NOMO-1 (cell line): Measurements from ENCODE around the gene PICALM.
"Not testable (repeated sequence)": the region's sequence is repeated elsewhere in the genome, so short reads cannot be mapped to it uniquely, and the experiment has no call there.

Experiments used
- DNase-seq, 2 experiments: peaks; one replicate each; lab custom pipeline; 2025; ENCODE audit not compliant: unreplicated experiment in 2 of 2; lab: John Stamatoyannopoulos, UW

Gene PICALM, protein sequence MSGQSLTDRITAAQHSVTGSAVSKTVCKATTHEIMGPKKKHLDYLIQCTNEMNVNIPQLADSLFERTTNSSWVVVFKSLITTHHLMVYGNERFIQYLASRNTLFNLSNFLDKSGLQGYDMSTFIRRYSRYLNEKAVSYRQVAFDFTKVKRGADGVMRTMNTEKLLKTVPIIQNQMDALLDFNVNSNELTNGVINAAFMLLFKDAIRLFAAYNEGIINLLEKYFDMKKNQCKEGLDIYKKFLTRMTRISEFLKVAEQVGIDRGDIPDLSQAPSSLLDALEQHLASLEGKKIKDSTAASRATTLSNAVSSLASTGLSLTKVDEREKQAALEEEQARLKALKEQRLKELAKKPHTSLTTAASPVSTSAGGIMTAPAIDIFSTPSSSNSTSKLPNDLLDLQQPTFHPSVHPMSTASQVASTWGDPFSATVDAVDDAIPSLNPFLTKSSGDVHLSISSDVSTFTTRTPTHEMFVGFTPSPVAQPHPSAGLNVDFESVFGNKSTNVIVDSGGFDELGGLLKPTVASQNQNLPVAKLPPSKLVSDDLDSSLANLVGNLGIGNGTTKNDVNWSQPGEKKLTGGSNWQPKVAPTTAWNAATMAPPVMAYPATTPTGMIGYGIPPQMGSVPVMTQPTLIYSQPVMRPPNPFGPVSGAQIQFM

DNA sequence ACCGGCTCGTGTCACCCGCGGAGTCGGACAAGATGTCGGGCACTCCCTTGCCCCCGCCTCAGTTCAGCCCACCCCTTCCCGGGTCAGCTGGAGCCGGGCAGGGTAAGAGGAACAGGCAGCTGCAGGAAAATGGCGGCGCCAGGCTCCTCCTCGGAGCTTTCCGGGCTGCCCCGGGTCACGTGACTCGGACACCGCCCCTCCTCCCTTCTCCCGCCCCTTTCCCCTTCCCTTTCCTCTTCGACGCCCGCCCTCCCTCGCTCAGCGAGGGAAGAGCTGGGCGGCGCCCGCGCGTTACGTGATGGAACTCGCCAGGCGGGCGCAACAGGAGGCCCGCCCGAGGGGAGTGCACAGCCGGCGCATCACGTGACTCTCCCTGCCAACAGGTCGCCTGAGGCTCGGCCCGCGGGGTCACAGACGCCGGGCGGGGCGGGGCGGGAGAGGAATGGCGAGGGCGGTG, at the start of gene PICALM:
TSS of gene PICALM (minus strand) at position 134 of the 457 bp plus-strand sequence. CDS start 304 bp downstream, outside the sequence.
- peak; percentile 97 to 99 for DNase-seq

DNA sequence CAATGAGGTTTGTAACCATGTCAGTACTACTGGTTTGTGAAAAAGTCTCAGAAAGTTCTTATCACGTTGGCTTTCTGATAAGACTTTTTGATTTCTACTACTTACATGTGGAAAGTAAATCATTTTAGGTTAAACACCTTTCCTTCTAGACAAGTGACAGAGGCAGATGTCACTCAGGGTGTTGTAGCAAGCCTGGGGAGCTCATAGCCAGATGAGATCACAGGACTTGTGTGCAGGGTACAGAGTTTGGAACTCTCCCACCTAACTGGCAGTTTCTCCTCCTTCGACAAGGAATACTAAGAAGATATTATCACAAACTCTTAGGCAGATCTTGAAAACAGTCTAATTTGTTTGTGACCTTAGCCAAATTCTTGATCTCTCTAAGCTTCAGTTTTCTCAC, 49.4 kb upstream of the PICALM start:
- no peak for DNase-seq

DNA sequence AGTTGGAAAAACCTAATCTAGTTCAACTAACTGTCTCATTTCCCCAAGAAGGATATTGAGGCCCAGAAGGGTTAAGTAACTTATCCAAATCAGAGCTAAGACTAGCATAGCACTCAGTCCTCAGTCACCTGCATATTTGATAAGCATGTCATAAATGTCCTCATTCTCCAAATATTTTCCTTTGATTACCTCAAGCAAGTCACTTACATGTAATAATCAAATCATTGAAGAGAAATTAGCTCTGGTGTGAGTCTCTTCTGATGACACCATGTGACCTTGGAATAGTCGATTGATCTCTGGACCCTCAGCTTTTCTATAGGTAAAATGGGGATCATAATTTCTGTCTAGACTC, 48.8 kb upstream of the PICALM start:
- DNase-seq: no peak

DNA sequence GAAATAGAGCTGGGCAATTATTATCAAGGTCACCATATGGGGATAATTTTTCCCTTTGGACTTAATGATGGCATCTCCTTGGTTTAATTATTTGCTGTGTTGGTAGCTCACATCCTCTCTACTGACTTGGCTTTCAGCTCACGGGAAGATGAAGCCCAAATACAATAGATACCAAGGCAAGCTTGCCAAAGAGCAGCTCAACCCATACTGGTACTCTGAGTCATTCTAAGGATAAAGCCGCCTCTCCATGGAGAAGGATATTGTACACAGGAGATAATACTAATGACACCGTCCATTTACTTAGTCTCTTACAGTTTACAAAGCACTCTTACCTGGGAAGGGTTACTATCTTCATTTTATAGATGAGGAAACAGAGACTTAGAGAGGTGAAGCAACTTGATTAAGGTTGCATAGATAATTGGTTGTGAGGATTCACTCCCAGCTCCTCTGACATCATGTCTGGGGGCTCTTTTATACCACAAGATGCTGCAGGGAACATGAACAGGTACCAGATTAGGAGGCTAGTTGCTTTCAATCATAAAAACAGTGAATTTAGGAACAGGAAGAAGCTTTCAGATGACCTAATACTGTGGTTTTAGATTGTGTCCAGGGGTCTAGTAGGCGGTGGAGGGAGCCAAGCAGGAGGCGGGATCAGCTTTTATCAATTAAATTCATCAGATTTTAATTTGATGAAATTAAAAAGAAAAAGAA, 48.3 kb upstream of the PICALM start:
- peak in 1 of 2 experiments; percentile 36 for DNase-seq

DNA sequence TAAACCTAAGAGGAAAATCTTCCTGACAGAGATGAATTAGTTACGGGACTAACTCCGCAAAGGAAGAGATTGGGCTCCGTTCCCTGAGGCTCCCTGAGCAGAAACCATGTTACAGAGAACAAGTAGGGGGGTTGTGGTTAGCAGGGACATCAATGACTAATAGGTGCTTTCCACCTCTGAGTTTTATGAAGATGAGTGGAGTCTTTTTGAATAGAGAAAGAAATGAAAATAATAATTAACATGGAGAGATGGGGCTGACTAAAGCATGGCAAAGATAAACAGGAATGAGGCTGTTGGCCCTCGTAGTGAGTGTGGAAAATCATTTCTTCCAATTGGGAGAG, 47.5 kb upstream of the PICALM start:
- DNase-seq: no peak

DNA sequence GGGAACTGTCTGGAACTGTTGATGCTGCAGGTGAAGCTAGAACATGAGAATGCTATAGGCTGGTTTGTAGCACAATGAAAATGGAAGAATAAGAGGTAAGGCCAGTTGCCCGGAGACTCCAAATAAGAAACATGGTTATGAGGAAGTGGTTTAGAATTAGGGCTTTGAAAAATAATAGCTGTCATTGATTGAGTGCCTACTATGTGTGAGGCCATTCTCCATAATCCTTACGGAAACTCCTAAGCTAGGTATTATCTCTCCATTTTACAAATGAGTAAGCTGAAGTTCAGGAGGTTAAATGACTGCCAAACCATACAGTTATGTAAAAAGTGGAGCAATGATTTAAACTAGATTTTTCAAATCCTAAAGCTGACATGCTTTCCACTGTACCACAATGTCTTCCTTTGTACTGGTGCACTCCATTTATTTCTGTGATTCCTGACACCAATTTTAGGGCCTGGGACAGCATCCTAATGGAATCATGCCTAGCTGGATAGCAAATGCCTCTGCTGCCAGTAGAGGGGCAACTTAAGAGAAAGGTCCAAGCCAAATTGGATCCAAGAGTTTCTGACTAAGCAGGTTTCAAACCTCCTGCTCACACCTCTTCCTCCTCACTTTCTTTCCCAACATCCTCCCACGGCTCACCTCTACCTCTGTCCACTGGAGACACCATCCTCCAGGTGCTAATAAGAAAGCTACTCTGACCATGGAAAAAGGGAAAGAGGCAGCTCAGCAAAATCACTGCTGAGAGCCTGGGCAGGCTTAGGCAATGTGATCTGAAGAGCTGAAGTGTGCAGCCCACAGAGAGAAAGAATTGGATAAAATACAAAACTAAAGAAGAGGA, 46.9 kb upstream of the PICALM start:
- no peak for DNase-seq

DNA sequence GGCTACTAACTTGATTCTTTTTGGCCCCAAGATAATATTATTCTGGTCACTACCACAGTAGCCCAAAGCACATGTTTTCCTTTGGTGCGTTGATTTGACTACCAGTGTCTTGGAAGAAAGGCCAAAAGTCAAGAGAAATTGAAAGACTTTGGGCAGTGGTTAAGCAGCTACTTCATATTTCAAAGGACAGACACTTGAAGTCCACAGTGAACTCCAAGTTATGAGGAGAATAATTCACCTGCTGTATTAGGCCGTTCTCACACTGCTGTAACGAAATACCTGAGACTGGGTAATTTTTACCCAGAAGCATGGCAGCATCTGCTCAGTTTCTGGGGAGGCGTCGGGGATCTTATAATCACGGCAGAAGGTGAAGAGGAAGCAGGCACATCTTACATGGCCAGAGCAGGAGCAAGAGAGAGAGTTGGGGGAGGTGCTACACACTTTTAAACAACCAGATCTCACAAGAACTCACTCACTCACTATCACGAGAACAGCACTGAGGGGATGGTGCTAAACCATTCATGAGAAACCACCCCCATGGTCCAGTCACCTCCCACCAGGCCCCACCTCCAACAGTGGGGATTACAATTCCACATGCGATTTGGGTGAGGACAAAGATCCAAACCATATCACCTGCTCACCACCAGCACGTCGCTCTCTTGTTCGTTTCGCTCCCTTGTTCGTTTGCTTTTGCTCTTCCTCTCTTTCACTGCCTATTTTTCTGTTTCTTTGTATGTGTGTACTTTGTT, 40.2 kb upstream of the PICALM start:
- no peak for DNase-seq

DNA sequence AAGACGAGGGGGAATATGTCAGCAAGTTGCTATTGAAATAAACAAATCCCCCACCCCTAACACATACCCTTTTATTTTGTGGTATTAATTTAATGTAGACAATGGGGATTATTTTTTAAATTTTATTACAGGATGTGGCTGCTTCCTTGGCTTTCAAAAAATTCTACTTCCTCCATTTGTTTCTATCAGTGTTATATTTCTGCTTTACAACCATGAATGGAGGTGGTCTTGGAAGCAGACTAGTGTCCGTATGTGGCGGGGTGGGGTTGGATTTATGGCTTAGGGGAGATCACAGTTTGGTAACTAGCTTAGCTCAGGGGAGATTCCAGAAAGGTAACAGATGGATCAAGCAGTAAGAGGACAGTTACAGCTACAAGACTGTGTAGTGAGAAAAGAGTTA, 39.3 kb upstream of the PICALM start:
- DNase-seq: no peak

DNA sequence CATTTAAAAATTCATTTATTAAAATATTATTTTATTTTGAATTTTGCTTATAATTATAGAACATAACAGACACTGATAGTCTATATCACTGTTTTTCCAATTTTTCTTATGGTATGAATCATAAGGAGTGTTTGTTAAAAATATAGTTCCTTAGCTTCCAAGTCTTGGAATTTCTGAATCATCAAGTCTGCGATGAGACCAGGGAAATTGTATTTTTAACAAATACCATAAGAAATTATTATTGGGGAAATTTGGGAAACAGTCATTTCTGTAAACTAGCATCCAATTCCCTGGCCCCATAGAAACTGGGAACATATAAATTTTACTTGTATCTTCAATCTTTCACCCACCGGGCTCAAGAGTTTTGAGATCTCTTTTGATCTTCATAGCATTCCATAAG, 38.0 kb upstream of the PICALM start:
- no peak for DNase-seq

DNA sequence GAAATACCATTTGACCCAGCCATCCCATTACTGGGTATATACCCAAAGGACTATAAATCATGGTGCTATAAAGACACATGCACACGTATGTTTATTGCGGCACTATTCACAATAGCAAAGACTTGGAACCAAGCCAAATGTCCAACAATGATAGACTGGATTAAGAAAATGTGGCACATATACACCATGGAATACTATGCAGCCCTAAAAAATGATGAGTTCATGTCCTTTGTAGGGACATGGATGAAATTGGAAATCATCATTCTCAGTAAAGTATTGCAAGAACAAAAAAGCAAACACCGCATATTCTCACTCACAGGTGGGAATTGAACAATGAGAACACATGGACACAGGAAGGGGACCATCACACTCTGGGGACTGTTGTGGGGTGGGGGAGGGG, 37.1 kb upstream of the PICALM start:
- DNase-seq: not testable (repeated sequence)

DNA sequence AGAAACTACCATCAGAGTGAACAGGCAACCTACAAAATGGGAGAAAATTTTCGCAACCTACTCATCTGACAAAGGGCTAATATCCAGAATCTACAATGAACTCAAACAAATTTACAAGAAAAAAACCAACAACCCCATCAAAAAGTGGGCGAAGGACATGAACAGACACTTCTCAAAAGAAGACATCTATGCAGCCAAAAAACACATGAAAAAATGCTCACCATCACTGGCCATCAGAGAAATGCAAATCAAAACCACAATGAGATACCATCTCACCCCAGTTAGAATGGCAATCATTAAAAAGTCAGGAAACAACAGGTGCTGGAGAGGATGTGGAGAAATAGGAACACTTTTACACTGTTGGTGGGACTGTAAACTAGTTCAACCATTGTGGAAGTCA, 36.7 kb upstream of the PICALM start:
- not testable (repeated sequence) for DNase-seq

DNA sequence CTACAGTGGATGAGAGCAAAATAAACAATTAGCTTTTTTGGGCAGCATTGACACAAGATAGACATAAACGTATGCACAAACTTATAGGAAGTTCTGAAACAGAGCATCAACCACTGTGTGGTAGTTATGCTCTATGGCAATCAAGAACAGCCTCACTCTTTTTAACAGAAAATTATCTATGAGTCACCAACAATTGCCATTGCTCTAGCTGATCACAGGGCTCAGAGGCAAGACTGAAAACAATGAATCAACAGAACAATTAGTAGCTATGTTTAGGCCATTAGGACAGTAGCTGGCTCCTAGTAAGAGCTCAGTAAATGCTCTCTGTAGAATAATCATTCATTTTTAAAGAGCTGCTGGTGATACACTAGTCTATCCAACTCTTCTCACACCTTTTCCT, 34.9 kb upstream of the PICALM start:
- DNase-seq: no peak

DNA sequence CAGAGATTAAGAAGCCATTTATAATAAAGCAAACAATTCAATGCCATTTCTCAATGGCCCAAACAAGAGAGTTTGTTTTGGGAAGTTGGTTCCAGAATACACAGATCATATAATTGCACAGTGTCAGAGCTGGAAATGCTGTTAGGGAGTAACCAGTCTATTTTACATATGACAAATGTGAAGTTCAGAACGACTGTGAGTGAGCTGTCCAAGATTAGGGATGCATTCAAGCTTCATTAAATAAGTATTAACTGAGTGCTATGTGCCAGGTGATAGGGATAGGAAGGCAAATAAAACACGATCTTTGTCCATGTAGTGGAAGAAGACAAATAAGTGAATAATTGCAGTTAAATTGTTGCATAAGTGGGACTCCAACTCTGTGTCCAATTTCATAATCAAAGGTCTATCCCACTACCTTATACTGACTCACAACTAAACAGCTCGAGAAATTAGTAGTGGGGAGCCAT, 33.1 kb upstream of the PICALM start:
- no peak for DNase-seq

DNA sequence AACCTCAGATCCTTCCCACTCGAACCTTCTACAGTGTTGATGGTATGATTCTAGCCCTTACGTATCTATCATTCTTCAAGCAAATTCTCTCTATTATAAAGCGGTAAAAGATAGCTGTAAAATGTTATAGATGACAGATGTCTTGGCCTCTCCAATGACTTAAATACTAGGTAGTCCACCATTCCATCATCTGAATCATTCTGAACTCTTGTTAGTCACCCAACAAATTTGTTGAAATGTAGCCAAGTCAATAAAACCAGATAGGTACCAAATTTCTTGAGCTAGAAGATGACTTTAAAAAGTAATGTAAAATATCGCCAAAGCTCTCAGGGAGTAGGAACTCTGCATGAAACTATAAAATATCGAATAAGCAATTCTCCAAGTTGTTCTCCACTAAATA, 32.6 kb upstream of the PICALM start:
- DNase-seq: no peak

DNA sequence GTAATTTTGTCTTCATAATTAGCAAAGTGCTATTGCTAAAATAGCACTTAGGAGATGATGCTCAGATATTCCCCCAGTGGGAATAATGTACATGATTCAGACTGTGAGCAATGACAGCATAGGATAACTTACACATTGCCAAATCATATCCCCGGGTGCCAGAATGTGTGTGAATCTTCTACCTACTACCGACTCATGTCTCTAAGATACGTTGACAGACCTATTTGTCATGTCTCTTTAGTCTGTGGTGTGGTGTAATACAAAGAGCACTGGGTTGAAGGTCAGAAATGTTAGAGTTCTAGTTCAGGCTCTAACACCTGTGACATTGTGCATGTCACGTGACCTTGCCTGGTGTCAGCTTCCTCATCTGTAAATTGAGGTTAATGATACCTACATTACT, 31.0 kb upstream of the PICALM start:
- no peak for DNase-seq

DNA sequence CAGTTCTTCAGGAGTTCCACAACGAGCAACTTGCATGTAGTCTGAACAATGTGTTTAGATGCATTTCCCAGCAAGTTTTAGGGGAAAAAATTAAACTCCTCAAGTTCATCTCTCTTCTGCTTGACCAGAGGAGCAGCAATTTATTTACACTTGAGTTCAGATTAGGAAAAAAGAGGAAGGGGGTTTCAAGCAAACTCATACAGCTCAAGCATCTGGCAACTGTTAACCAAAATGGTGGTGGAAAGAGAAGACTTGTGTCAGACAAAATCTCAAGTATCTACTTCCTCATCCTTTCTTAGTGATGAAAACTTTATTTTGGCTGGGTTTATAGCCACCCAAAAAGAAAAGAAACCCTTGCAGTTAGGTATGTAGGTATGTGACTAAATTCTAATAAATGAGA, 29.1 kb upstream of the PICALM start:
- peak in 1 of 2 experiments; percentile 44 for DNase-seq

DNA sequence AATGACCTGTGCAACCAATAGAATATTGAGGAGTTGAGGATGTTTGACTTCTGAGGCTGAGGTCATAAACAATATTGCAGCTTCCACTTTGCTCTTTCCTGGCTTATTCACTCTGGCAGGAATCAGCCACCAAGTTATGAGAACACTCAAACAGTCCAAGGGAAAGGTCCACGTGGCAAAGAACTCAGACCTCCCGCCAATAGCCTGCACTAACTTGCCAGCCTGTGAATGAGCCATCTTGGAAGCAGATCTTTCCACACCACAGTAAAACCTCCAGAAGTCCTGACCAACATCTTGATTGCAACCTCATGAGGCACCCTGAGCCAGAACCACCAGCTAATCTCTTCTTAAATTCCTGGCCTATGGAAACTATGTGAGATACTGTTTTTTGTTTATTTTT, 22.7 kb upstream of the PICALM start:
- no peak for DNase-seq

DNA sequence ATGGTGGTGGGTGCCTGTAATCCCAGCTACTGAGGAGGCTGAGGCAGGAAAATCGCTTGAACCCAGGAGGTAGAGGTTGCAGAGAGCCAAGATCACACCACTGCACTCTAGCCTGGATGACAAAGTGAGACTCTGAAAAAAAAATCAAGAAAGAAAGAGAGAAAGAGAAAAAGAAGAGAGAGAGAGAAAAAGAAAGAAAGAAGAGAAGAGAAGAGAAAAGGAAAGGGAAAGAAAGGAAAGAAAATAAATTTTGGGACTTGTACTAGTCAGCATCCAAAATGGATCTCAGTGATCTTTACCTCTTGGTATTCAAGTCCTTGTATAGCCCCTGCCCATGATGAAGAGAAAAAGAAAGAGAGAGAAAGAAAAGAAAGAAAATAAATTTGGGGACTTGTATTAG, 22.2 kb upstream of the PICALM start:
- DNase-seq: no peak

DNA sequence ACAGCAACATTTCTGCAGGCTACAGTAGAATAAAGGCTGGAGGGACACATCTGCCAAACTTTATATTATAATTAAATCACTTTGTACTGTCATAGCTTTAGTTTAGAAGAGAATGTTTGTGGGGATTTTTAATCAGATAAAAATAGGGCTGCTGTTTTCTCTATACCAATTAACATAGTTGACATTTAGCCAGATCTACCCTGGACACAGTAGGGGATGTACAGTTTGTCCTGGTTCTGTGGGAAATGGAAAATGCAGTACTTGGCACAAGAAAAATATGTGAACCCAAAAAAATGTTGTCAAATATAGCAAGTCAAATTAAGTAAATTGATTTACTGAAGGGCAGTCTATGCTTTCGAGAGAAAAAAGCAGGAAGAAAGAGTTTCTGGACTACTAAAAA, 20.8 kb upstream of the PICALM start:
- no peak for DNase-seq

DNA sequence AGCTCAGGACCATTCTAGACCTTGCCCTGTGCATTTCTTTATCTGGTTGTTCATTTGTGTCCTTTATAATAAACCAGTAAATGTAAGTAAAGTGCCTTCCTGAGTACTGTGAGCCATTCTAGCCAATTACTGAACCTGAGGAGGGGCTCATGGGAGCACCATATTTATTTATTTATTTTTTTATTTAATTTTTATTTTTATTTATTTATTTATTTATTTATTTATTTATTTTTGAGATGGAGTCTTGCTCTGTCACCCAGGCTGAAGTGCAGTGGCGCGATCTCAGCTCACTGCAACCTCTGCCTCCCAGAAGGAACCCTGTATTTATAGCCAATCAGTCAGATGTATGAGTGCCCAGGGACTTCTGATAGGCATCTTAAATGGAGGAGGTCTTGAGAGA, 18.8 kb upstream of the PICALM start:
- DNase-seq: not testable (repeated sequence)
